Liver (tissue), 9 donors: ENCODE measurements around the gene CHST1. TPM values are rescaled to one million over a fixed set of nuclear protein-coding genes. Genes with fewer than 3 reads are reported as not detected.
A peak's percentile ranks its signal among the peaks of the same experiment; 100 is the strongest.

Experiments used
- DNase-seq: peaks from one replicate; pipeline ENCODE4 v3.0.0-alpha.2; 2017; ENCODE audit warnings: low spot score
- H3K27ac ChIP-seq, 2 donors: one replicate each; pipeline ENCODE4 v1.7.0; 2013; ENCODE audit warnings: inconsistent platforms in 2 of 2, low read length in 2 of 2, control low read depth in 1 of 2, low read depth in 1 of 2, mild to moderate bottlenecking in 1 of 2
- H3K27me3 ChIP-seq, 4 donors: one replicate each; pipeline versions ENCODE4 v1.6.1 to v1.7.0; 2013; ENCODE audit warnings: low read length in 3 of 4, inconsistent platforms in 1 of 4, mild to moderate bottlenecking in 1 of 4, moderate library complexity in 1 of 4; ENCODE audit not compliant: control insufficient read depth in 4 of 4, insufficient read depth in 4 of 4
- H3K36me3 ChIP-seq, 4 donors: one replicate each; pipeline versions ENCODE4 v1.6.1 to v1.7.0; 2013; ENCODE audit warnings: low read length in 3 of 4, mild to moderate bottlenecking in 3 of 4, low read depth in 1 of 4, moderate library complexity in 1 of 4; ENCODE audit not compliant: control insufficient read depth in 4 of 4, insufficient read depth in 3 of 4
- H3K4me1 ChIP-seq, 4 donors: one replicate each; pipeline versions ENCODE4 v1.6.1 to v1.7.0; 2013; ENCODE audit warnings: low read length in 3 of 4, mild to moderate bottlenecking in 3 of 4, moderate library complexity in 1 of 4; ENCODE audit not compliant: control insufficient read depth in 4 of 4, insufficient read depth in 4 of 4
- H3K4me3 ChIP-seq, 3 donors: one replicate each; pipeline versions ENCODE4 v1.6.1 to v1.7.0; 2013; ENCODE audit warnings: low read length in 3 of 3, control low read depth in 1 of 3, low read depth in 1 of 3, mild to moderate bottlenecking in 1 of 3
- H3K9ac ChIP-seq, 2 donors: one replicate each; pipeline ENCODE4 v1.7.0; 2013; ENCODE audit warnings: low read length in 2 of 2, mild to moderate bottlenecking in 2 of 2, moderate library complexity in 2 of 2, control low read depth in 1 of 2, low read depth in 1 of 2
- H3K9me3 ChIP-seq, 4 donors: one replicate each; pipeline versions ENCODE4 v1.6.1 to v1.7.0; 2013; ENCODE audit warnings: low read length in 3 of 4; ENCODE audit not compliant: control insufficient read depth in 4 of 4
- ATF3 ChIP-seq: IDR thresholded peaks from 2 replicates; pipeline ENCODE4 v1.6.1; 2016; ENCODE audit warnings: antibody characterized with exemption
- EGR1 ChIP-seq, 2 donors: IDR thresholded peaks; 2 replicates each; pipeline ENCODE4 v1.6.1; 2016 to 2018; ENCODE audit warnings: antibody characterized with exemption in 2 of 2, low read depth in 2 of 2
- FOXA1 ChIP-seq: IDR thresholded peaks from 2 replicates; pipeline ENCODE4 v1.6.1; 2016; ENCODE audit warnings: antibody characterized with exemption
- FOXA2 ChIP-seq: IDR thresholded peaks from 2 replicates; pipeline ENCODE4 v1.6.1; 2016; ENCODE audit warnings: antibody characterized with exemption
- GABPA ChIP-seq, 2 donors: IDR thresholded peaks in 1 of 2; conservative IDR thresholded peaks in 1 of 2; 2 replicates each; pipeline ENCODE4 v1.6.1; 2016; ENCODE audit warnings: antibody characterized with exemption in 2 of 2, mild to moderate bottlenecking in 1 of 2, moderate library complexity in 1 of 2
- JUND ChIP-seq, 2 donors: IDR thresholded peaks; 2 replicates each; pipeline ENCODE4 v1.6.1; 2016; ENCODE audit warnings: antibody characterized with exemption in 2 of 2
- MAX ChIP-seq: IDR thresholded peaks from 2 replicates; pipeline ENCODE4 v1.6.1; 2016; ENCODE audit warnings: antibody characterized with exemption
- REST ChIP-seq: IDR thresholded peaks from 2 replicates; pipeline ENCODE4 v1.6.1; 2016; ENCODE audit warnings: antibody characterized with exemption, mild to moderate bottlenecking
- RXRA ChIP-seq, 2 donors: IDR thresholded peaks; 2 replicates each; pipeline ENCODE4 v1.6.1; 2017 to 2018; ENCODE audit warnings: antibody characterized with exemption in 2 of 2, mild to moderate bottlenecking in 1 of 2
- SP1 ChIP-seq: IDR thresholded peaks from 2 replicates; pipeline ENCODE4 v1.6.1; 2018; ENCODE audit warnings: antibody characterized with exemption, mild to moderate bottlenecking
- TAF1 ChIP-seq: conservative IDR thresholded peaks from 2 replicates; pipeline ENCODE4 v1.6.1; 2016; ENCODE audit warnings: antibody characterized with exemption, mild to moderate bottlenecking
- YY1 ChIP-seq: IDR thresholded peaks from 2 replicates; pipeline ENCODE4 v1.6.1; 2016; ENCODE audit warnings: antibody characterized with exemption, mild to moderate bottlenecking
- WGBS: extraction: QIAGEN DNeasy Blood & Tissue Kit; methylation state at CpG from one replicate; pipeline ENCODE4 v1.1.7; 2013; 5-methylcytosine and 5-hydroxymethylcytosine counted together
- polyA plus RNA-seq, 2 donors: library from polyadenylated mRNA; stranded (reverse) in 1 of 2; unstranded in 1 of 2; fragments of 200-250 nt in 1 of 2; fragments of >200 nt in 1 of 2; fragmentation: Nextera tagmentation in 1 of 2; extraction: Ambion mirVana in 1 of 2; gene quantifications; one replicate each; pipeline versions ENCODE4 v1.2.1 to v1.2.3, GENCODE V29; 2013 to 2015
- total RNA-seq, 2 donors: library from RNA; depleted of rRNA; stranded (reverse); fragments of >200 nt; gene quantifications; one replicate each; pipeline ENCODE4 v1.2.3, GENCODE V29; 2014
- TF ChIP-seq, protein P1 (sequence below): fragments of 150-350 bp; IDR thresholded peaks from 2 replicates; pipeline ENCODE4 v1.5.1; 2017; ENCODE audit warnings: improper control_type of control experiment, low read depth, low read length; ENCODE audit not compliant: missing input control
- donor health status: healthy.
- donor health status: healthy.
- donor health status: healthy.
- donor health status: healthy.
- donor health status: healthy.

The CHST1 gene
- total and polyA plus RNA-seq, 4 donors, result 0.23 to 0.81 (median 0.45) TPM

DNA sequence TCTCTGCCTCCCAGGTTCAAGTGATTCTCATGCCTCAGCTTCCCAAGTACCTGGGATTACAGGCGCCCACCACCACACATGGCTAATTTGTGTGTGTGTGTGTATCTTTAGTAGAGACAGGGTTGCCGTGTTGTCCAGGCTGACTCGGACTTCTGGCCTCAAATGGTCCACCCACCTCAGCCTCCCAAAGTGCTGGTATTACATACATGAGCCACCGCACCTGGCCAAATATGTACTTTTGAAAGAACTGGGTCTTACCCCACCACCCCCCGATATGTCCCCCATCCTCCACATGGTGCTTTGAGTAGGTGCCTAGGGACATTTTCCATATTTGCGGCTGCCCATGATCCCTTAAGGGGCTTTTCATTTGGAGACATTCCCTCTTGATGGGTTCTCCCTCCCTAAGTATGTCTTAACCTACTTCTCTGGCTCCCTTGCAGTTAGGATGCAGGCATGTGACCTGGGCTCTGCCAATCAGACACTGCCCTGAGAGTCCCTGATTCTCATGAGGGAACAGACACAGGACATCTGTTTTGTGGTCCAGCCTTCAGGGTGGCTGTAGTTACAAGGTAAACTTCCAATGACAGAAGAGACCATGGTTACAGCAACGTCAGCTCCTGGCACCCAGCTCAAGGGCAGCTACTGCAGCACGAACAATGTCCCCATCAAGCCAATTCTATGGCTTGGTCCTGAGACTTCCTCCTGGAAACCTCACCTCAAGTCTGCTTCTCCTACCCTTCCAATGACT is 48.4 kb downstream of the CHST1 start (continued):
- TF ChIP-seq MAX (no peak), SP1 (no peak), RXRA (IDR thresholded peaks at IDR 0.05) (no peak)

DNA sequence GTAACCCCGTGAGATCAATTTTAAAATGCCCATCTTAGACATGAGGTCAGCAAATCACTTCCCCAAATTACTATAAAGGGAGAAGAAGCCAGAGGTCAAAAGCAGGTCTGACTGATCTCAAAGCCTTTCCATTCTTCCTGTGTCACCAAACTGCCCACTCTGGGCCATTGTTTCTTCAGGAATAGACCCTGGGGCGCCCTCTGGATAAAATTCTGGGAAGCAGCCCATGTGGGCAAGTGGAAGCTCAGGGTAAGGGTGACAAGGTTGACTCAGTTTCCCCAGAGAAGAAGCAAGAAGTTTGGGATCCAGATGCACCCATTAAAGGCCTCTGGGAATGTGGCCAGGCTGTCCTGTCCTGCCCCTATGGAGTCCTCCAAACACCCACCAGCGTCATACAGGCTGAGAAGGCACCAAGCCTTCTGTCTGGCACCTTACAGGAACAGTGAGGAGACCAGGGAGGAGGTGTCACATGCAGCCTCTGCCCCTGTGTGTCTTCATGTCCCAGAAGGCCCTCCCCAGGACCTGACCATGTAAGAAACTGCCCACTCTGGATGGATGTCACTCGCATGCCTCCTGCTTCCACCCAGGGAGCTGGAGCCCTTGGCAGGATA is 50.1 kb downstream of the CHST1 start:
- Histone ChIP-seq H3K9me3 (peaks cover 0 to 5% (median 3%) of the 10 kb centered on the region in 4 donors), H3K27me3 (peaks cover 0 to 2% (median 0%) of the 10 kb centered on the region in 4 donors), H3K4me1 (no peaks in the 10 kb centered on the region), H3K9ac (no peak overlapping the region), H3K27ac (no peak overlapping the region), H3K36me3 (no peaks in the 10 kb centered on the region), H3K4me3 (no peak overlapping the region)
- DNase-seq, result peak; percentile 17
- TF ChIP-seq TAF1 (no peak), RXRA (IDR thresholded peaks at IDR 0.05) (no peak), SP1 (no peak), REST (no peak), MAX (no peak)
- TF ChIP-seq, protein P1, sequence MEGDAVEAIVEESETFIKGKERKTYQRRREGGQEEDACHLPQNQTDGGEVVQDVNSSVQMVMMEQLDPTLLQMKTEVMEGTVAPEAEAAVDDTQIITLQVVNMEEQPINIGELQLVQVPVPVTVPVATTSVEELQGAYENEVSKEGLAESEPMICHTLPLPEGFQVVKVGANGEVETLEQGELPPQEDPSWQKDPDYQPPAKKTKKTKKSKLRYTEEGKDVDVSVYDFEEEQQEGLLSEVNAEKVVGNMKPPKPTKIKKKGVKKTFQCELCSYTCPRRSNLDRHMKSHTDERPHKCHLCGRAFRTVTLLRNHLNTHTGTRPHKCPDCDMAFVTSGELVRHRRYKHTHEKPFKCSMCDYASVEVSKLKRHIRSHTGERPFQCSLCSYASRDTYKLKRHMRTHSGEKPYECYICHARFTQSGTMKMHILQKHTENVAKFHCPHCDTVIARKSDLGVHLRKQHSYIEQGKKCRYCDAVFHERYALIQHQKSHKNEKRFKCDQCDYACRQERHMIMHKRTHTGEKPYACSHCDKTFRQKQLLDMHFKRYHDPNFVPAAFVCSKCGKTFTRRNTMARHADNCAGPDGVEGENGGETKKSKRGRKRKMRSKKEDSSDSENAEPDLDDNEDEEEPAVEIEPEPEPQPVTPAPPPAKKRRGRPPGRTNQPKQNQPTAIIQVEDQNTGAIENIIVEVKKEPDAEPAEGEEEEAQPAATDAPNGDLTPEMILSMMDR, result peak; percentile 2
- WGBS, result 77% methylated on average over 4 of the region's 4 CpGs

GRCh38 chr11:45614196-45614828 is 51.1 kb downstream of the CHST1 start:
- Histone ChIP-seq H3K4me1 (no peaks in the 10 kb centered on the region), H3K27ac (no peak overlapping the region), H3K9ac (no peak overlapping the region), H3K36me3 (no peaks in the 10 kb centered on the region), H3K9me3 (no peaks in the 10 kb centered on the region), H3K4me3 (no peak overlapping the region), H3K27me3 (no peaks in the 10 kb centered on the region)
- DNase-seq, result no peak
- WGBS, result 62% methylated on average over 6 of the region's 6 CpGs
- TF ChIP-seq MAX (no peak), RXRA (IDR thresholded peaks at IDR 0.05) (no peak), GABPA (IDR thresholded peaks at IDR 0.05 in 1 of 2, conservative IDR thresholded peaks at IDR 0.05 in 1 of 2) (no peak), EGR1 (IDR thresholded peaks at IDR 0.05; ENCODE audit: low read depth in 2 of 2) (no peak), FOXA1 (no peak), ATF3 (no peak), JUND (IDR thresholded peaks at IDR 0.05) (no peak), SP1 (no peak), YY1 (no peak), REST (no peak), FOXA2 (no peak)
- TF ChIP-seq, protein P1, result no peak
